NCI-H1694 (cell line): ENCODE data around the gene GJD3.

Experiments used
- DNase-seq: peaks from one replicate; lab custom pipeline; 2025; lab: John Stamatoyannopoulos, UW

GJD3 gene

DNA sequence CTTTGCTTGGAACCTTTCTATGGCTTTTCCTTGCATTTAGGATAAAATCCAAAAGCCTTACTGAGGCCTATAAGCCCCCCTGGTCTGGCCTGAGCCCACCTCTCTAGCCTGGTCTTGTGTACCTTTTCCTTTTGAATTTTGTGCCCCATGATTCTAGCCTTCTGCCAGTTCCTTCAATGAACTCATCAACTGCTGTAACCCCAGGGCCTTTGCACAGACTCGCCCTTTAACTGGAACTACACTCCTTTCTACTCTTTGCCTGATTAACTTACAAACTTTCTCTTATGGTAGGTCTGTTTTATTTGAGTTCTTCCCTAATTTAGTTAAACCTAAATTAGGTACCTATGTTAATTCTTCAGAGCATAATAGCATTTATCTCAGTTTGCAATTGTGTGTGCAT lies 24.2 kb downstream of the GJD3 start:
- DNase-seq = no peak

DNA sequence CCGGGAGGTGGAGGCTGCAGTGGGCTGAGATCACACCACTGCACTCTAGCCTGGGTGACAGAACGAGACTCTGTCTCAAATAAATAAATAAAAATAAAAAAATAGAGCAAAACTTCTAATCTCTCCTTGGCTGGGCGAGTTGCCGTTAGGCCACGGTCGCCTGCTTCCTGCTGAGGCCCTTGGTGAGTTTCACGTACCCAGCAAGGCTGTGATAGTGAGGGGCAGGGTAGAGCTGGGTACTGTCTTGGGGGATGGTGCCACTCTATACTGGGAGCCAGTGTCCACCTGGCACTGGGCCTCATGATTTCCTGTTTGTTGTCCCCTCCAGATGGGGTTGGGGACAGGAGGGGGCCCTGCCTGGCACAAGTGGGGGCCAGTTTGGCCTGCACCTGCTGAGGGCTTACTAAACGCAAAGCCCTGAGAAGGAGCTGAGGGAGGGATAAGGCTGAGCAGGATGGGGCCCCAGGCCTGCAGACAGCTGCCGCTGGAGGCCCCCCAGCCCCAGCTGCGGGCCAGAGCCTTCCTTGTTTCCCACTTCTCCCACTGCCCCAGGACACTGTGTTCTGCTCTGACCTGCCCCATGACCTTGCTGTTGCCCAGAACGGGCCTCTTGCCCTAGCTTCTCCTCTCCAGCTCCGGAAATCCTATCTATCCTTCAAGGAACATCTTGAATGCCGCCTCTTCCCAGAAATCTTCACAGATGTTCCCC lies 25.4 kb downstream of the GJD3 start:
- no peak for DNase-seq

DNA sequence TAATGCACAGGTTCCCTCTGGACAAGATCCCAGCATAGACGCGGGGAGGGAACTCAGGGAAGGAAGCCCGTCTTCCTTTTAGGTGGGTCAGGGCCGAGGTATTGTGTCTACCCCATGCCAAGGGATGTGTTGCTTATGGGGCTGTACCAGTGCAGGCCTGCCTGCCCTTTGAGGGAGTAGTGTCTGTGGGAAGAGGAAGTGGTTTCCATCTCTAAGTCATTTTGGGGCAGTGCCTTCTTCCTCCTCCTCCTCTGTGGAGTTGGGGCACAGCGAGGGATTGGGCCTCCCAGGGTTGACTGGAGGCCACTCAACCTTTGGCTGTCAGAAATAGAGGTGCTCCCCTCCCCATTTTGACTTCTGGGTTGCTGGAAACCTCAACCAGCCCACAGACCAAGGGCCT lies 26.5 kb downstream of the GJD3 start:
- no peak for DNase-seq

DNA sequence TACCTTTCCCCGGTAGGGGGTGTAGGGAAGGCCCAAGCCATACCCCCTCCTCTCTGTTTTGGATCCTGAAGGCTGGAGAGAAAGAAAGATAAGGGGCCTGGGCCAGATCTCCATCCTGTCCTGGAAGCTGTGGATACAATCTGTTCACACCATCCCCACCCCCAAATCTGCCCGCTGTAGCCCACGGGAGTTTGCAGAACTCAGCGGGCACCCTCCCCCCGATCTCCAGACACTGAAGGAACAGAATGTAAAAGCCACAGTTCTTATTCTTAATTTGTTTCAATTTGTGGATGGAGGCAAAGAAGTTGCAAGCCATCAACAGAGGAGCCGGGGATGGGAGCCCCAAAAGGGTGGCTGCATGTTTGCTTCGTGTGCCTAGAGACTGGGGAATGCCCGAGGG lies 27.2 kb downstream of the GJD3 start:
- no peak for DNase-seq

DNA sequence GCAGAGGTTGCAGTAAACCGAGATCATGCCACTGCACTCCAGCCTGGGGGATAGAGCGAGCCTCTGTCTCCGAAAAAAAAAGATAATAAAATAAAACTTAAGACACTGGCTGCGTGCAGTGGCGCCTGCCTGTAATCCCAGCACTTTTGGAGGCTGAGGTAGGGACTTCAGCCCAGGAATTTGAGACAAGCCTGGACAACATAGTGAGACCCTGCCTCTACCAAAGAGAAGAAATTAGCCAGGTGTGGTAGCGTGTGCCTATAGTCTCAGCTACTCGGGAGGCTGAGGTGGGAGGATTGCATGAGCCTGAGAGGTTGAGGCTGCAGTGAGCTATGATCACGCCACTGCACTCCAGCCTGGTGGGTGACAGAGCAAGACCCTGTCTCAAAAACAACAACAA lies 28.9 kb downstream of the GJD3 start:
- DNase-seq = no peak

DNA sequence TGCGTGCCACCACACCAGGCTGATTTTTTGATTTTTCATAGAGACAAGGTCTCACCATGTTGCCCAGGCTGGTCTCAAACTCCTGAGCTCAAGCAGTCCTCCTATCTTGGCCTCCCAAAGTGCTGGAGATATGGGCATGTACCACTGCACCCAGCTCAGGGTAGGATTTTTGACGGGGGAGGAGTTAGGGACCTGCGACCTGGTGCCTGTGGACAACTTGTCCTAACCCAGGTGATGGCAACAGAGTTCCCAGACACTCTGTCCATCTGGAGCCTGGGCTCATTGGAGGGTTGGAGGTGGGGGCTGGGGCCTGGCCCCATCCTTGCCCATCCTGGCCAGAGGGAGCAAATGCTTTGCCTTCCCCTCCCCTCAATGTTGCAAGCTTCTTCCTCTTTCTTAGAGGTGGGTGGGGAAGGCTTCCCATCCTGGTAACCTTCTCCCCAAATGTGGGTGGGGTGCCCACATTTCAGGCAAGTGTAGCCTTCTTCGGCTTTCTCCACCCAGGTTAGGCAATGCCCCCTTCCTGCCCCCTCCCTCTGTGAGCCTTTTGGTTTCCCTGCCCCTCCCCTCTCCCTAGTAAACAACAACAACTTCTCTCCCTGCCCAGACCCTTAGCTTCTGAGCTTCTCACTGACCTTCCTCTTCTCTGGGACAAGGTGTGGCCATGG lies 30.6 kb downstream of the GJD3 start:
- DNase-seq = no peak

DNA sequence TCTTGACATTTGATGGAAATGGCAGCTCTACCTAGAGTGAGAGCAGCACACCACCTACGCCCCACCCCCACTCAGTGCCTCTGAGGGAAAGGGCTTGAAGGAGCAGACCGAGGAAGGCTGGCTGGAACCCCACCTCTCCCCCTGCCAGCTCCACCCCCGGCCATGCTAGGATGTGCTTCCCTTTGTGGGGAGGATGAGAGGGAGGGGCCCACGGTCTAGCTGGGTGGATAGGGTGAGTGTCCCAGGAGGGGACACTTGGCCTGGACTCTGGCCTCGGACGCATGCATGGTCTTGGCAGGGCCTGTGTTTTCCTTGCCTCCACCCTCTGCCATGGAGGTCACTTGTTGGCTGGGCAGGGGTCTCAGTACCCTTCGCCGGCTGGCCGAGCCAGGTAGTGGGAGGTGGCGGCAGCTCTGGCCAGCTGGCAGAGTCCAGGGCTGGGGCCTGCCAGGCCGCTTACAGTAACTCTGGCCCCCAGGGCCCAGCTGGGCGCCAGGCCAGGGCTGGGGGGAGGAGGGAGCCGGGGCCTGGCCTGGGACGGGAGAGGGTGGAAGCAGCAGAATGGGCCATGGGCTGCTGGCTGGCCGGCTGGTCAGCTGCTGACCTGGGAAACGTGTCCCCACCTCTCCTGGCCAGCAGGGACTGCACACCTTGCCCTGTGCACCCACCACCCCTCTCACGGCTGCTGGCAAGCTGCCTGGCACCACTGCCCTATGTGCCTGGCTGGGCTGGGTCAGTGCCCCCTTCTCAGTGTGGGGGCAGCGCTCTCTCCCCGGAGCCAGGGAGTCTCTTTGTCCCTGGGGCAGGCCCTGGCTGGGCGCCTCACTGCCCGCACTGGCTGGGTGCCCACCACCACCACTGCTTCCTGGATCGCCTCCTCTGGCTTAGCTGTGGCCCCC lies 32.5 kb downstream of the GJD3 start:
- no peak for DNase-seq

DNA sequence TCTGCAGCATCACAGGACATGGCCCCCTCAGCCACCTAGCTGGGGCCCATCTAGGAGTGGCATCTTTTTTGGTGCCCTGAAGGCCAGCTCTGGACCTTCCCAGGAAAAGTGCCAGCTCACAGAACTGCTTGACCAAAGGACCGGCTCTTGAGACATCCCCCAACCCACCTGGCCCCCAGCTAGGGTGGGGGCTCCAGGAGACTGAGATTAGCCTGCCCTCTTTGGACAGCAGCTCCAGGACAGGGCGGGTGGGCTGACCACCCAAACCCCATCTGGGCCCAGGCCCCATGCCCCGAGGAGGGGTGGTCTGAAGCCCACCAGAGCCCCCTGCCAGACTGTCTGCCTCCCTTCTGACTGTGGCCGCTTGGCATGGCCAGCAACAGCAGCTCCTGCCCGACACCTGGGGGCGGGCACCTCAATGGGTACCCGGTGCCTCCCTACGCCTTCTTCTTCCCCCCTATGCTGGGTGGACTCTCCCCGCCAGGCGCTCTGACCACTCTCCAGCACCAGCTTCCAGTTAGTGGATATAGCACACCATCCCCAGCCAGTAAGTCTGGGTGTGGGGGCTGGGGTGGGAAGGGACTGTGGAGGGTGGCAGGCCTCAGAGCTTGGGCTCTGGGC lies 33.6 kb downstream of the GJD3 start:
- no peak for DNase-seq

DNA sequence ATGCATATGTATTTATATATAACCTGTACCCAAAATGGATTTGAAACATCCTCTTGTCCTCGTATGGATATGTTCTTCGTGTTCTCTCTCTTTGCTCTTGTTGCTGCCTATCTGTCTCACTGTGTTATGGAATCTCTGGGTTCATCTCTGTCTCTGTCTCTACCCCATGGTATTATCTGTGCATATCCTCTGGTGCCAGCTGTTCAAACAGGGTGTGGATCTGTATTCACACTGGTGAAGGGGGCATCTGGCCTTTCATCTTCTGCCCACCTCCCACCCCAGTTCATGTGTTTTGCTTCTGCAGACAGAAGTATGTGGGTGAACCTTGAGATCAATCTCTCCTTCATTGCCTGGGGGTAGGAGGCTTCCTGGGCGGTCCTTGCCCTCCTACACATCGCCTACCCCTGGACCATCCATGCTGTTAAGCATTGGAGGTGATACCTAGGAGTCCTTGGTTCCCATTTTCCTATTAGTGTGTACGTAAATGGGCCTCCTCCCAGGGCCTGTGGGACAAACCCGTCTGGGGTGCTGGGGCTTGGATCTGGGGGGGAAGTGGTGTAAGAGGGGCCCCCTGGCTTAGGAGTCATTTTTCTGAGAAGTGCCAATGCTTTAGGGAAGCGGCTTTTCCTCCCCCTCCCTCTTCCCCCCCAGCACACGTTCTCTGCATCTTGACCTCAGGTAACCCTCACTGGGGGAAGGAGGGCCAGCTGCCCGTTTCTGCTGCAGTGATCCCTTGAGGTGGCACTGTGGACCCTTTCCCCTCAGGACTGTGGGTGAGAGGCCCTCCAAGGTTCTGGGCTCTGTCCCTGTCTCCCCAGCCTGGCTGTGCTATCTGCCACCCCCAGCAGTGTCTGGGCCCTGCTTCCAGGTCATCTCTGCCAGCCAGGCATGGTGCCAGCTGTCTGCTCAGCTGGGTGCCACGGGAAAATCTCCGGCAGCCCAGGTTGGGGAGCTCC lies 34.4 kb downstream of the GJD3 start:
- peak; percentile 36 for DNase-seq

DNA sequence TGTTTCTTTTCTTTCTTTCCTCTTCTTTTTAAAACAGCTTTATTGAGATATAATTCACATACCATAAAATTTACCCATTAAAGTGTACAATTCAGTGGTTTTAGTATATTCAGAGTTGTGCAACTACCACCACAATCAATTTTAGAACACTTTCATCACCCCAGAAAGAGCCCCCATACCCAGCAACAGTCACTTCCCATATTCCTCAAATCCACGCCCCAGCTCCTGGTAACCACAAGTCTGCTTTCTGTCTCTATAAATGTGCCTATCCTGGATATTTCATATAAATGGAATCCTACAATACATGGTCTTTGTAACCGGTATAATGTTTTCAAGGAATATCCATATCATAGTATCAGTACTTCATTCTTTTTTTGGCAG lies 36.2 kb downstream of the GJD3 start:
- DNase-seq = no peak

DNA sequence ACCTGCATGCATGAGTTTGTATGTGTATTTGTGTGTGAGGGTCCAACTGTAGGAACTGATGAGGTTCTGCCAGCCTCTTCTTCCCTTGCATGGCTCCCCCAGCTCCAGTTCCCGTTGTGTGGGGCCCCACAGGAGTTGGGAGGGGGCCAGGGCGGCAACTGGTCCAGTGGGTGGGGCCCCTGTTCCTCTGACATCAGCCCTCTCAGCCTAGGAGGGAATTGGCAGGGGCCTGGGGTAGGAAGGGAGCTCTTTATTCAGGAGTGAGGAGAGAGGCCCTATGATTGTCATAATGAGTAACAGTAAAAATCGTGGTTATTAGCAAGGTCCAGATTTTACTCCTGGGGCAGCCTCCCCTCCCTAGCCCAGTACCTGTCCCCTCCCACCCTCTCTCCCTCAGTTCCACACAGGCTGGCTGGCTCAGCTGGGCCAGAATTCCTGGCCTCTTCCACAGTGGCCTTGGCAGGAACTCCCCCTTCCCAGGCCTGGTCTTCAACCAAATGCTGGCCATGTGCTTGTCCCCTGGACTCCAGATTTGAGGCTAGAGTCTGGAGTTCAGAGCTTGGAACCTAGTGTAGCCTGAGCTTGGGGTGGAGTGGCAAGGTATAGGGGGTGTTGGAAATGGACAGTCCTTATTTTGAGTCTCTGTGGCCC lies 36.7 kb downstream of the GJD3 start:
- no peak for DNase-seq

DNA sequence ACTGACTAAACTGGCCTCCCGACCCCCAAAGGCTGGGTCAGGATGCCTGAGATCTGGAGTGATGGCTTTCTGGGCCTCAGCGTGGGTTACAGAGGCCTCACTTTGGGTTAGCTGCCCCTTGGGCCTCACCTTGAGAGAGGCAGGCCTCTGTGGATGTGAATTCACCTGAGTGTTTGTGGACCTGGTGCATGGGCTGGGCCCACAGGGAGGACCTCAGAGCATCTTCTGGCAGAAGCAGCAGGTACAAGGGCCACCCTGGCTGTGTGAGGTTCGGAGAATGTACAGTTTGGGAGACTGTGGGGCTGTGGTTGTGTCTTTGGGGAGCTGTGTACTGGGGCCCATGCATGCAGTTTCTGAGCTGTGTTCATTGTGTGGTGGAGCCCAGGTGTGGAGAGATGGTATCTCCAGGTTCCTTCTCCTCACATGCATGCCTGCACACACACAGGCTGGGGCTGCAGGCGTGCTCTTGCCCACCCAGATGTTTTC lies 37.2 kb downstream of the GJD3 start:
- DNase-seq = no peak

DNA sequence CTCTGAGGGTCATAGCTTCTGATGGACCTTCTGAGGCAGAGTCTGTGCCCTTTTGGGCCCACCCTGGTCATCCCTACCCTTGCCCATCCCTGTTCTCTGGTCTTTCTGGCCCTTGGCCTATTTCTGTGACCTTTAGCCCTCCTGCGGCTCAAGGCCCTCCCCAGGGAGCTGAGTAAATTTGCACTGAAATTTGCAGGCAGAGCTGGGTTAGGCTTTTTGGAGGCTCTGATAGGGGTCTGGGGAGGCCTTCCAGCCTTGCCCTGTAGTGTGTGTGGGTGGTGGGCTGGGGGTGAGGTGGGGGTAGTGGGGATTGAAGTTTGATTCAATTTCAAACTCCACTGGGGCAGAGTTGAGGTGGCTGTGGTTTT lies 37.7 kb downstream of the GJD3 start:
- DNase-seq = no peak

DNA sequence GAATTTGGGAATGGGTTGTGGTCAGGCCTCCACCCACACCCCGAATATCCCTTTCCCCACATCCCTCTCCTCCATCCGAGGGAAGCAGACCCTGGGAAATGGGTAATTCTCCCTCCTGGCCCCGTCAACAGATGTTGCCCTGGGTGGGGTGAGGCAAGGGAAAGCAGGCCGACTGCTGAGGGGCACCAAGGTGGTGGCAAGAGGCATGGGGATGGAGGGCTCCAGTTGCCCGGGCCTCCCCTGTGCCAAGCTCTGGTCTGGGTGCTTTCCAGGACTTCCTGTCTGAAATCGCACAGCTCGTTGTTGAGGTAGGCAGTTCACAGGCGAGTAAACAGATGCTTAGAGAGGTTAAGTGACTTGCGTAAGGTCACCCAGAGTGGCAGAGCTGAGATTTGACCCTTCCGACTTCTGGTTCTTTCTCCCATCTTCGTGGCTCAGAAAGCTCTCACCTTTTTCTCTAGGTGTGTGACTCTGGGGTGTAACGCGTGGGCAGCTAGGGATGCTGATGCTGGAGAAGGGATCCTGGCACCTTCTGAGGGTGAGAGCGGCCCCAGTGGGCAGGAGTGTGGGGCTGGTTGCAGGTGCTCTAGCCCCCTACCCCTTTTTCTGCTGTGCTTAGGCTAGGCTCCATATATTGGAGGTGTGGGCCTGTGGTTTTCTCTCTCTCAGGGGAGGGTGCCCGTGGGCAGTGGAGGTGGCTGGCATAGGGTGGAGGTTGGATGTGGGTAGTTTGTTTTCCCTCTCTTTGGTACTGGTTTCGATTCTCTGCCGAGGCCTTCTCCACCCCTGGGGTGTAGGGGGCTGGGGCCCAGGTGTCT lies 38.3 kb downstream of the GJD3 start:
- DNase-seq = no peak

DNA sequence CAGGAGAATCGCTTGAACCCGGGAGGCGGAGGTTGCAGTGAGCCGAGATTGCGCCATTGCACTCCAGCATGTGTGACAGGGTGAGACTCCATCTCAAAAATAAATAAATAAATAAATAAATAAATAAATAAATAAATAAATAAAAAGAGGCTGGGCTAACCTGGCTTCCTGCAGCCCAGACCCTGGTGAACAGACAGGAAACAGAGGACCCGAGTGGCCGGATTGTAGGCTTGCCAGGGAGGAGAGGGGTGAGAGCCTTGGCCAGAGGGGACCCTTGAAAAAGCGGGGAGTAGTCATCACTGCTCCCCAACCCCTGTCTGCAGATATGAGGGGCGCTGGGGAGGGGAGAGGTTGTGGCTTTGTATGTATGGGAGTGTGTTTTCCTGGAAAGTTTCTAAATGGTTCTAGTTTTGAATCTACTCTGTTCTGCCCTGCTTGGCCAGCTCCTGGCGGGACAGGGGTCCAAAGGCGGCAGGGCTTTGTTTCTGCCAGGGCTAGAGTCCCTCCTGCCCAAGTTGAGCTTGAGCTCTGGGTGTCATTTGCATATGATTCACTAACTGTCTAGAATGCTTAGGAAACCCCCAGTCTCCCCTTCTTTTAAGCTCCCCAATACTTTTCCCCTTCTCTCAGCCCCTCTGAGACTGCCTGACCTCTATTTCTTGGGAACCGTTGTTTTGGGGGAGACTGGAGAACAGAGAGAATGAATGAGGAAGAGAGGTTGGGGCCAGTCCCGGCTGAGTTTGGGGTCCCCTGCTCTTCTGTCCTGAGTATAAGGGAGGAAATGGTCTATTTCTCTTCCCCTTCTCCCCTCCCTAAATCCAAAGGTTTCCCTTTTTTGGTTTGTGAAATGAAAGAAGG lies 39.2 kb downstream of the GJD3 start:
- DNase-seq = no peak

DNA sequence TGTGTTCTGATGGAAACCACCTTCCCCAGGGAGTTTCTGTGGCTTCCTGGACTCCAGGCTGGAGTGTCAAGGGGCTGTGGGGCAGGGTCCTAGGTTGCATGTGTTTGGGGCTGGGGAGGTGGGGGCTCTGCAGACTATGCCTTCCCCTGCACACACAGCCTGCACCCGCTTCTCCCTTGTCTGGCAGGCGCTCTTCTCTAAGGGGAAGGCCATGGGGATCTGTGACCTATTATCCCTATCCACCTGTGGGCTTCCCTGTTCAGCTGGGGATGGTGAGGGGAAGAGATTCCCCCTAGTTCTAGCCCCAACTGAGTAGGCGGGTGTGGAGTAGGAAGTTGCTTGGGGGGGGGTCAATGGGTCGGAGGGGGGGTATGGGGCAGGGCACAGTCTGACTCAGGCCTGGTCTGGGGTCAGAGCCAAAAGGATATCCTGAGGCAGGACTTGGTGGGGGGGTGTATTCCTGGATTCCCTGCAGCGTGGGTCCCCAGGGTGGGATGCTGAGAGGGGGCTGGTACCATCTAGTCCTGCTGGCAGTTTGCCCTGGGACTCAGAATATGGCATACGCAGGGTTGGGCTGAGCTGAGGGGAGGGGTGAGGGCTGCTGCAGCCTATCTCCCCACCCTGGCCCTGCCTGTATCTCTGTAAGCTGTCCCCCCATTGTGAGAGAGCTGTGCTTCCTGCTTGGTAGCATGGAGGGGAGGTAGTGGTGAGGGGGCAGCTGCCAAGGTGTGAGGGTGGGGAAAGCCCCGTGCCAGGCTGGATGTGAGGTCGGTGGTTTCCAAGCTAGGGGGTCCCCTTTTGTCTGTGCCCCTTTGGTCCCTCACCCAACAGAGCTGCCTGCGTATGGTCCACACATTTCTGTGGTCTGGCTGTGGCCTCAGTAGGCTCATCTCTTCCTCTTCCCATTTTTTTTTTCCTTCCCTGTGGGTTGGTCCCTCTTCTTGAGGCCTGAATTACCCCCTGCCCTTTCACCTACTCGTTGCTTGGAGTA lies 40.9 kb downstream of the GJD3 start:
- no peak for DNase-seq
